SK-N-SH treated with all-trans-retinoic acid at 6 μM for 48 hours (cell line): ENCODE measurements around the gene ITGA5.
A peak's percentile ranks its signal among the peaks of the same experiment; 100 is the strongest.

Experiments used
- ATAC-seq: fragments of 200-7000 bp; cut with Tn5 transposase; 3 replicates; pipeline ENCODE4 v1.9.1; 2020; ENCODE audit warnings: mild to moderate bottlenecking, moderate library complexity
- ARNTL ChIP-seq: fragments of 450-650 bp; formaldehyde crosslinking; IDR thresholded peaks from 2 replicates; pipeline ENCODE4 v1.5.0; 2020; ENCODE audit warnings: low read depth, mild to moderate bottlenecking, moderate library complexity, borderline replicate concordance
- BACH2 ChIP-seq: fragments of 250-450 bp; sonication (Bioruptor Pico); IDR thresholded peaks from 2 replicates; pipeline ENCODE4 v1.9.0; 2021; ENCODE audit warnings: mild to moderate bottlenecking, borderline replicate concordance
- CREB5 ChIP-seq: fragments of 250-450 bp; sonication (Bioruptor Pico); IDR thresholded peaks from 2 replicates; pipeline ENCODE4 v1.5.1; 2020; ENCODE audit warnings: low read depth, mild to moderate bottlenecking, moderate library complexity
- CSDC2 ChIP-seq: fragments of 250-450 bp; sonication (Bioruptor Pico); IDR thresholded peaks from 2 replicates; pipeline ENCODE4 v1.5.0; 2020; ENCODE audit warnings: mild to moderate bottlenecking, moderate library complexity
- CSRNP3 ChIP-seq: fragments of 250-450 bp; sonication (Bioruptor Pico); IDR thresholded peaks from 2 replicates; pipeline ENCODE4 v1.5.1; 2021; ENCODE audit warnings: mild to moderate bottlenecking, moderate library complexity
- ESRRG ChIP-seq: fragments of 250-450 bp; sonication (Bioruptor Pico); IDR thresholded peaks from 2 replicates; pipeline ENCODE4 v1.6.1; 2021; ENCODE audit warnings: mild to moderate bottlenecking
- GLIS3 ChIP-seq: fragments of 250-450 bp; sonication (Bioruptor Pico); IDR thresholded peaks from 2 replicates; pipeline ENCODE4 v1.5.0; 2020; ENCODE audit warnings: mild to moderate bottlenecking, moderate library complexity
- ISL1 ChIP-seq: fragments of 250-450 bp; sonication (Bioruptor Pico); IDR thresholded peaks from 2 replicates; pipeline ENCODE4 v2.1.2; 2022; ENCODE audit warnings: mild to moderate bottlenecking, moderate library complexity
- PATZ1 ChIP-seq: fragments of 250-450 bp; sonication (Bioruptor Pico); IDR thresholded peaks from 2 replicates; pipeline ENCODE4 v1.8.0; 2020; ENCODE audit warnings: mild to moderate bottlenecking, moderate library complexity, borderline replicate concordance
- RARB ChIP-seq: fragments of 250-450 bp; sonication (Bioruptor Pico); IDR thresholded peaks from 2 replicates; pipeline ENCODE4 v1.8.0; 2021; ENCODE audit warnings: mild to moderate bottlenecking, moderate library complexity
- SNAI2 ChIP-seq: fragments of 250-450 bp; sonication (Bioruptor Pico); IDR thresholded peaks from 2 replicates; pipeline ENCODE4 v1.5.0; 2020; ENCODE audit warnings: mild to moderate bottlenecking, moderate library complexity
- TCF4 ChIP-seq: fragments of 250-450 bp; sonication (Bioruptor Pico); IDR thresholded peaks from 2 replicates; pipeline ENCODE4 v1.8.0; 2021; ENCODE audit warnings: mild to moderate bottlenecking, moderate library complexity, borderline replicate concordance
- TOX ChIP-seq: fragments of 250-450 bp; sonication (Bioruptor Pico); IDR thresholded peaks from 2 replicates; pipeline ENCODE4 v1.8.0; 2021; ENCODE audit warnings: mild to moderate bottlenecking, moderate library complexity, borderline replicate concordance
- TSHZ2 ChIP-seq: fragments of 250-450 bp; sonication (Bioruptor Pico); IDR thresholded peaks from 2 replicates; pipeline ENCODE4 v1.5.0; 2020; ENCODE audit warnings: mild to moderate bottlenecking, moderate library complexity
- ZC3H10 ChIP-seq: fragments of 250-450 bp; sonication (Bioruptor Pico); IDR thresholded peaks from 2 replicates; pipeline ENCODE4 v1.5.1; 2021; ENCODE audit warnings: mild to moderate bottlenecking, moderate library complexity
- ZFP3 ChIP-seq: fragments of 250-450 bp; sonication (Bioruptor Pico); IDR thresholded peaks from 2 replicates; pipeline ENCODE4 v1.5.0; 2020; ENCODE audit warnings: mild to moderate bottlenecking, moderate library complexity
- ZFP30 ChIP-seq: fragments of 450-650 bp; formaldehyde crosslinking; IDR thresholded peaks from 2 replicates; pipeline ENCODE4 v1.5.0; 2022; ENCODE audit warnings: mild to moderate bottlenecking, moderate library complexity
- ZNF565 ChIP-seq: fragments of 450-650 bp; formaldehyde crosslinking; conservative IDR thresholded peaks from 2 replicates; pipeline ENCODE4 v1.5.0; 2020; ENCODE audit warnings: low read depth, mild to moderate bottlenecking, moderate library complexity
- ZNF70 ChIP-seq: fragments of 450-650 bp; formaldehyde crosslinking; IDR thresholded peaks from 2 replicates; pipeline ENCODE4 v1.5.0; 2020; ENCODE audit warnings: mild to moderate bottlenecking, moderate library complexity
- ZNF8 ChIP-seq: fragments of 450-650 bp; formaldehyde crosslinking; IDR thresholded peaks from 2 replicates; pipeline ENCODE4 v1.5.0; 2020; ENCODE audit warnings: mild to moderate bottlenecking, moderate library complexity

The ITGA5 gene

GRCh38 chr12:54394986-54395385 lies 24.1 kb downstream of the ITGA5 start:
- ATAC-seq = no peak
- TF ChIP-seq RARB = no peak
- TF ChIP-seq TOX (CRISPR knock-in tag) = no peak
- no peak for TF ChIP-seq BACH2
- no peak for TF ChIP-seq CSDC2 (CRISPR knock-in tag)
- TF ChIP-seq ARNTL = no peak
- TF ChIP-seq ZFP3 = no peak

- TF ChIP-seq ZNF70 = no peak
- peak; percentile 67 for ATAC-seq
These were observed 24.8 kb downstream of the ITGA5 start for GRCh38 chr12:54394281-54394719.

GRCh38 chr12:54393743-54394142 lies 25.3 kb downstream of the ITGA5 start:
- TF ChIP-seq ARNTL (no peak), TCF4 (CRISPR knock-in tag) (no peak), ESRRG (CRISPR knock-in tag) (no peak), ZFP30 (CRISPR knock-in tag) (no peak), ZFP3 (no peak)
- no peak for ATAC-seq

- TF ChIP-seq ZFP3 = no peak
- no peak for TF ChIP-seq ZNF565 (CRISPR knock-in tag)
- TF ChIP-seq CREB5 (CRISPR knock-in tag) = no peak
- TF ChIP-seq TCF4 (CRISPR knock-in tag) = no peak
- no peak for TF ChIP-seq ZC3H10 (CRISPR knock-in tag)
- no peak for TF ChIP-seq TSHZ2 (CRISPR knock-in tag)
- TF ChIP-seq SNAI2 (CRISPR knock-in tag) = no peak
- no peak for TF ChIP-seq ZNF70
- no peak for TF ChIP-seq CSDC2 (CRISPR knock-in tag)
- TF ChIP-seq RARB = no peak
- TF ChIP-seq, all 23 proteins: peak for 0
- ATAC-seq = no peak
These were observed 25.9 kb downstream of the ITGA5 start for GRCh38 chr12:54393207-54393609.

DNA sequence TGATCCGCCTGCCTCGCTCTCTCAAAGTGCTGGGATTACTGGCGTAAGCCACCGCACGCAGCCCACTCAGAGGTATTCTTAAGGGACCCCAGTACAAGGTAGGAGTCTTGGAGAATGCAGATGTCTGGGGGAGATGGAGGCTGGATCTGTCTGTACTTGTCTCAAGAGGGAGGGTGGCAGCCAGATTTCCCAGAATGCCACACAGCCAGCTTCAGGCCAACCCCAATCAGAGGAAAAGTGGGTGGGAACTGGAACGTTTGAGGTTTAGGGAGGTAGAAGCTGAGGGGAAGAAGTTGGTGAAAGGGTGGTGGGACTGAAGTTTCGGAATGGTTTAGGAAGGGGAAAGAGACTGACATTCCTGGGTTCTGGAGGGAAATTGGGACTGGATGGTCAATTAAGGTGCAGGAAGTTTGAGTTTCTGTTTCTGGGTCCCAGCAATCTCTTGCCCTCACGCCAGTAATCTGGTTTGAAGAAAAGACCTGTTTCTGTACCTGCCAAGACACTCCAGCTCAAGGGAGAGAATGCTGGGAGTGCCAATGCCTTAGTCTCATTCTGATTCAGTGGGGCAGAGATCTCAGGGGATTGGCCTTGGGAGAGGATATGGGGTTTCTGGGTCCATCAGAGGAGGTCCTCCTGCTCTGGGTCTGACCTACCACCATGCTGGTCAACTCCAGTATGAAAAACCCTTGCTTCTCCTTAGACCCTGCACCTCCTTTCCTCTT lies 26.4 kb downstream of the ITGA5 start:
- ATAC-seq = no peak
- TF ChIP-seq ISL1 = no peak
- no peak for TF ChIP-seq PATZ1 (CRISPR knock-in tag)
- no peak for TF ChIP-seq ZFP30 (CRISPR knock-in tag)
- TF ChIP-seq CSDC2 (CRISPR knock-in tag) = no peak
- no peak for TF ChIP-seq ZC3H10 (CRISPR knock-in tag)
- TF ChIP-seq TOX (CRISPR knock-in tag) = no peak
- no peak for TF ChIP-seq ZNF565 (CRISPR knock-in tag)
- TF ChIP-seq ARNTL = no peak
- TF ChIP-seq CSRNP3 = no peak
- no peak for TF ChIP-seq ZNF8 (CRISPR knock-in tag)
- no peak for TF ChIP-seq GLIS3 (CRISPR knock-in tag)
- no peak for TF ChIP-seq TCF4 (CRISPR knock-in tag)
- no peak for TF ChIP-seq ZNF70
- no peak for TF ChIP-seq ESRRG (CRISPR knock-in tag)
- TF ChIP-seq RARB = no peak
- TF ChIP-seq BACH2 = no peak
- TF ChIP-seq SNAI2 (CRISPR knock-in tag) = no peak
